ENCODE measurements around the gene FASTK.
"Not testable (repeated sequence)": the region's sequence is repeated elsewhere in the genome, so short reads cannot be mapped to it uniquely, and the experiment has no call there.

The FASTK gene

GRCh38 chr7:151045967-151046366, 34.6 kb downstream of the FASTK start:
- no peak for DNase-seq

DNA sequence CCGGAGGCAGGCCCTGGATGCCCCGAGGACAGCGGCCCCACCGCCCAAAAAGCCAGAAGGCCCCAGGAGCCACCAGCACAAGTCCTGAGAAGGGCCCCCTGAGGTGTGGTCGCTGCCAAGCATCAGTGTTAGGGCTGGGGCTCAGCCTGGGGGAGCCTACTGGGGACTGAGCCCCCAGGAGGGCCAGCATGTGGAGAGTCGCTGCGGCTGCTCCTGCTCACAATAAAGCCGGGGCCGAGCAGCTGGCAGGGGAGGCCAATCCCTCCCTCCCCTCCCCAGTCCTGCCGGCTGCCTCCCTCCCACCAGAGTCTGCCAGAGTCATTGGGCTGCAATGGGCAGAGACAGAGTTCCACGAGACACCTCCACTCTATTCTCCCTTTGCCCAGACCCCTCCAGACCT, 35.3 kb downstream of the FASTK start:
- no peak for DNase-seq

GRCh38 chr7:151043959-151044358, 36.6 kb downstream of the FASTK start:
- DNase-seq, result no peak

DNA sequence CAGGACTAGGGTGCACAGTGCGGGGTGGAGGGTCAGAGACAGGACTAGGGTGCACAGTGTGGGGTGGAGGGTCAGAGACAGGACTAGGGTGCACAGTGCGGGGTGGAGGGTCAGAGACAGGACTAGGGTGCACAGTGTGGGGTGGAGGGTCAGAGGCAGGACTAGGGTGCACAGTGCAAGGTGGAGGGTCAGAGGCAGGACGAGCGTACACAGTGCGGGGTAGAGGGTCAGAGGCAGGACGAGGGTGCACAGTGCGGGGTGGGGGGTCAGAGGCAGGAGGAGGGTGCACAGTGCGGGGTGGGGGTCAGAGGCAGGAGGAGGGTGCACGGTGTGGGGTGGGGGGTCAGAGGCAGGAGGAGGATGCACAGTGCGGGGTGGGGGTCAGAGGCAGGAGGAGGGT, 37.2 kb downstream of the FASTK start:
- DNase-seq, result not testable (repeated sequence)

- no peak for DNase-seq
Observed at GRCh38 chr7:151040616-151041375, 39.8 kb downstream of the FASTK start.

DNA sequence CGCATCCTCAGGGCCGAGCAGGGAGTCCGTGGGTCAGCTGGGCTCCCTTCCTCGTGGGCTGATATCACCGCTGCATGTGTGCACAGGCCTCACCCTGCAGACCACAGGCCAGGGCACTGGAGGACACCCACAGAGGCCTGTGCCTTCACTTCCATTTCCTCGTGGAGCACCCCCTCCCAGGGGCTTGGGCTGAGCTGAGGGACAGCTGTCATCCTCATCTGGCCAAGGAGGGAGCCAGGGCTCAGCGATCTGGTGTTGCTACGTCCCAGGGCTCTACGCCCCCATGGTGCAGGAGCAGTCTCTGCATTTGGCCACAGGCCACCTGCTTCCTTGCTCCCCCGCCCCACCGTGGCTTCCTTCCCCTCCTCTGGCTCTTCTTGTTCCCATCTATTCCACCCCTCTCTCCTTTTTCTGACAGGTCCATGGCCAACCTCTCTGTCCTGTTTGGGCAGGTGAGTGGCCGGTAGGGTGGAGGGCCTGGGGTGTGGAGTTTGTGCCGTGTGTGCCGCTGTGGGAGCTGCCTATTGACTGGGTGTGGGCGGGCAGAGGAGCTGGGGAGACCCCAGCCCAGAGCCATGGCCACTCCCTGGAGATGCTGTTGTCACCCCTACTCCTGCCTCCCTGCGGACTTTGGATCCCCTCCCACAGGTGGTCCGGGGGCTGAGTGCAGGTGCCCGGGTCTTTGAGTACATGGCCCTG, 40.6 kb downstream of the FASTK start:
- no peak for DNase-seq

- DNase-seq, result peak; percentile 62
Observed at GRCh38 chr7:151038951-151039849, 41.4 kb downstream of the FASTK start.

DNA sequence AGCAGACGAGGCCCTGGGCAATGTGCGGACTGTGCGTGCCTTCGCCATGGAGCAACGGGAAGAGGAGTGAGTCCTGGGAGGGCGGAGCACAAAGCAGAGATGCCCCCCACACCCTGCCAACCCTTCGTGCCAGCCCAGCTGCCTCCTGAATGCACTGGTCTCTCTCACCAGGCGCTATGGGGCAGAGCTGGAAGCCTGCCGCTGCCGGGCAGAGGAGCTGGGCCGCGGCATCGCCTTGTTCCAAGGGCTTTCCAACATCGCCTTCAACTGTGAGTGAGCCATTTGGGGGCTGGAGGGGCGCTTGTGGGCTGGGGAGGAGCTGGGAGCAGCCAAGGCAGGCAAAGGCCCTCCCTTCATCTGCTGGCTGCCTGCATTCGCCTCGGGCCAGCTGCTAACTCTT, 44.7 kb downstream of the FASTK start:
- no peak for DNase-seq

DNA sequence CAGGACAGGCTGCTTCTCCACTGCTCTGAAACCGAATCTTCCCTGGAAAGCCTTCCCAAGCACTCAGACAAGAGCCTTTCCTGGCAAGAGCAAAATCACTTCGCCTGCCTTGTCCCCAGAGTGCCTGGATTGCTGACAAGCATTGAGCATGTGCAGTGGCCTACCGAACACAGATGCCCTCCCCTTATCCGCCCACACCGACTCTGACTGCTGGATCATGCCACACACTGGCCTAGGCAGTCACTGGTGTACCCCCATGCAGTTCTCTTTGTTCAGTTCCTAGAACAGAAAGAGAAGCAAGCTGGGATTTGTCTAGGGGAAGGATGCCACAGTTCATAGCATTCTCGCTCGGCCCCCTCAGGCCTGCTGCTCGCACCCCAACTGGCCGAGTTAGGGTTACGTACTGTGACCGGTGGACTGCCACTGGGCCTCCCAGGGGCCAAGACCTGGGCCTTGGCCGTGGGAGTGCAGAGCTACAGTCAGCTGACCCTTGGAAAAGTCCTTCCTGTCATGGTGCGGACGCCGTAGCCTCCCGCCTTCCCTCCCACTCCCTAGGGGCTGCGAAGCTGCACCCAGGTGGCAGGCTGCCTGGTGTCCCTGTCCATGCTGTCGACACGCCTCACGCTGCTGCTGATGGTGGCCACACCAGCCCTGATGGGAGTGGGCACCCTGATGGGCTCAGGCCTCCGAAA, 45.4 kb downstream of the FASTK start:
- DNase-seq, result no peak

GRCh38 chr7:151034312-151035025, 46.1 kb downstream of the FASTK start:
- no peak for DNase-seq

DNA sequence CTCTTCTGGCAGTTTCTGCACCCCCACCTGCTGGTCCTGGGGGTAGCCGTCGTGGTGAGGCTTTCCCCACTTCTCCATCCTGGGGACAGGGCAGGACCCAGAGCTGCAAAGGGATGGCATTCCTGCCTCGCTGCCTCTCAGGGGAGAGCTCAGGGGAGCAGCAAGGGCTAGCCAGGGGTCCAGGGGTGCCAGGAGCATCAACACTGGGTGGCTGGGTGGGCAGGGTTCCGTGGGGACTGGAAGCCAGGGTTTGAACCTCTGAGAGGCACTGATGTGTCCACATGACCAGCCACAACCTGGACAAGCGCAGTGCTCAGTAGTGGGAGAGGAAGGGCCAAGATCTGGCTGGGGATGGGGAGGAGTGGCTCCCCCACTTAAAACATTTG, 46.8 kb downstream of the FASTK start:
- DNase-seq, result no peak

DNA sequence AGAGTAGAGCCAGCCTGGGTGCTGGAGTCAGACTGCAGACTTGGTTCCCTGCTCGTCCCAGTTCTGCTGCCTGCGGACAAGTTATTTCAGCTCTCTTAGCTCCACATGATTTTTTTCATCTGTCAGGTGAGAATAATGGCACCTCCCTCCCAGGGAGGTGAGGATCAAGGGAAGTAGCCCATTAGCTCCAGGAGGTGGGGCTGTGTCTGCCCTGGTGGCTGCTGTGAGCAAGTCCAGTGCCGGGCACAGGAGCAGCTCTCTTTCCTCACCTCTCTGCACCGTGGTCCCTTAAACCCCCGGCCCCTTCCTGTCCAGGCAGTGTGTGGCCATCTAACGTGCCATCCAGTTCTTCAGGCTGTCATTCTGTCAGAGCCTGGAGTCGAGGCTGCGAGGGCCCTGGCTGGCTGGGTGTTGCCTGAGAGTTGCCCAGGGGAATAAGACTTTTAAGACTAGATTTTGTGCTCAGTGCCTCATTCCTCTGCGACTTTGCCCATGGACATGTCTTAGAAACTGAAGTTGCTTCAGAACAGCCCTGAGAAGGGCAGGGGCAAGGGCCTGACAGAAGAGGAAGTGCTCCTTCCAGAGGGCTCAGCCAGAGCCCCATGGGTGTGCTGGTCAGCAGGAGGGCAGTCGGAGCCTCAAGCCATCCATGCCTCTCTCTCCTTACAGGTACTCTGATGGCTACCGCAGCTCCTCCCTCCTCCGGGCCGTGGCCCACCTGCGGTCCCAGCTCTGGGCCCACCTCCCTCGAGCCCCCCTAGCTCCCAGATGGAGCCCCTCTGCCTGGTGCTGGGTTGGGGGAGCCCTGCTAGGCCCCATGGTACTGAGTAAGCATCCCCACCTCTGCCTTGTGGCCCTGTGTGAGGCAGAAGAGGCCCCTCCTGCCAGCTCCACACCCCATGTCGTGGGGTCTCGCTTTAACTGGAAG, 47.4 kb downstream of the FASTK start:
- no peak for DNase-seq

GRCh38 chr7:151031011-151031410, 49.6 kb downstream of the FASTK start:
- no peak for DNase-seq

DNA sequence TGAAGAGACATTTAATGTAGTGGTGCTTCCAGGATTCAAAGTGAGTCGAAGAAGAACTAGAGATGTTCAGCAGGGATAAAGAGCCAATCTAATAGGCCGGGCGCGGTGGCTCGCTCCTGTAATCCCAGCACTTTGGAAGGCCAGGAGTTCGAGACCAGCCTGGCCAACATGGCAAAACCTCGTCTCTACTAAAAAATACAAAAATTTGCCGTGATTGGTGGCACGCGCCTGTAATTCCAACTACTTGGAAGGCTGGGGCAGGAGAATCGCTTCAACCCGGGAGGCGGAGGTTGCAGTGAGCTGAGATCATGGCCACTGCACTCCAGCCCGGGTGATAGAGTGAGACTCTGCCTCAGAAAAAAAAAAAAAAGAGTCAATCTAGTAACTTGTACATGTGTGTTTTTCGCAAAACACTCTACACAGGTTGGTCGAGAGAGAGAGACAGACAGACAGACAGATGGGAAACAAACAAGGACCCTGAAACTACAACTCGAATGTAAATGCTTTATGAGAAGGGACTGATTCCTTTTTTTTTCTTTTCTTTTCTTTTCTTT, 51.6 kb downstream of the FASTK start:
- no peak for DNase-seq

DNA sequence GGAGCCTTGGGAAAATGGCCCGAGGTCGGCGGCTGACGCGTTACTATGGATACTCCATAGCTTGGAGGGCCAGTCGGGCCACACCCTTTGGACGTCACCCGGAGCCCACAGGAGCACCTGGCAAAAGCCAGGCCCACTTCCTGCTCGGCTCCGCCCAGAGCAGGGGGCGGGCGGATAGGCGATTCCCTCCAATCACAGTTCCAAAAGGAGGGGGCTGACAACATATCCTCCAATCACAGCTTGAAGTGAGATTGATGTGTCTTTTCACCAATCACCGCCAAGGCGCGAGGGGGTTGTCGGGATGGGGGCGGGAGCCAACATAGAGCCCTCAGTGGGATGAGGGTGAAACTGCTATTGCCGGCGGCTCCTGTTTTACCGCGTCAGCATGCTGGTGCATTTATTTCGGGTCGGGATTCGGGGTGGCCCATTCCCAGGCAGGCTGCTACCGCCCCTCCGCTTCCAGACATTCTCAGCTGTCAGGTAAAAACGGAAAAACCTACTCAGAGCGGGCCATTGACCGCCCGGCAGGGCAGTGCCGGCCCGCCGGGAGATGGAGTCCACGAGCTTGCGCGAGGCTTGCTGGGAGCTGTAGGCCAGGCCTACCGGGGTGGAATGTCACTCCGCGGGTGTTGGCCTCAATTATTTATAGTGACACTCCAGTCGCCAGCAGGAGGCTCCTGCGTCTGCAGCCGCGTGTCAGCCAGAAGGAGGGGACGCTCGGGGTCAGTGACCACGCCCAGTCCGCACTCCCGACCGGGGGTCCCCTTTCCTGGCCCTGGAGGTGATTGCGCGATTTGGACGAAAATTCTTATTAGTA, 52.3 kb downstream of the FASTK start, which contains the start of gene ABCB8:
ABCB8 (plus strand) TSS at position 320 of the 817 bp plus-strand sequence; CDS start at position 386, 66 bp downstream.
- peak; percentile 98 for DNase-seq

DNA sequence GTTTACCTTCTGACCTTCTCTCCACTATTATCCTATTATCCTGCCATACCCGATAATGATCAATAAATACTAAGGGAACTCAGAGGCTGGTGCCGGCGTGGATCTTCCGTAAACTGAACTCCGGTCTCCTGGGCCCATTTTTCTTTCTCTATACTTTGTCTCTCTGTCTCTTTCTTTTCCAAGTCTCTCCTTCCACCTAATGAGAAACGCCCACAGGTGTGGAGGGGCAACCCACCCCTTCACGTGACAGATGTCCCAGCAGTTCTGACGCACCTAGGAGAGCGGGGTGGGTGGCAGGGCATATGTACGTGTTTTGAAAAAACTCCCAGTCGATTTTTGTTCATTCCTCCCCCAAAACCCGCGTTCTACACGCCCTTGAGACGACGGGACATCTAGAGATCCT, 52.9 kb downstream of the FASTK start:
- DNase-seq, result not testable (repeated sequence)

DNA sequence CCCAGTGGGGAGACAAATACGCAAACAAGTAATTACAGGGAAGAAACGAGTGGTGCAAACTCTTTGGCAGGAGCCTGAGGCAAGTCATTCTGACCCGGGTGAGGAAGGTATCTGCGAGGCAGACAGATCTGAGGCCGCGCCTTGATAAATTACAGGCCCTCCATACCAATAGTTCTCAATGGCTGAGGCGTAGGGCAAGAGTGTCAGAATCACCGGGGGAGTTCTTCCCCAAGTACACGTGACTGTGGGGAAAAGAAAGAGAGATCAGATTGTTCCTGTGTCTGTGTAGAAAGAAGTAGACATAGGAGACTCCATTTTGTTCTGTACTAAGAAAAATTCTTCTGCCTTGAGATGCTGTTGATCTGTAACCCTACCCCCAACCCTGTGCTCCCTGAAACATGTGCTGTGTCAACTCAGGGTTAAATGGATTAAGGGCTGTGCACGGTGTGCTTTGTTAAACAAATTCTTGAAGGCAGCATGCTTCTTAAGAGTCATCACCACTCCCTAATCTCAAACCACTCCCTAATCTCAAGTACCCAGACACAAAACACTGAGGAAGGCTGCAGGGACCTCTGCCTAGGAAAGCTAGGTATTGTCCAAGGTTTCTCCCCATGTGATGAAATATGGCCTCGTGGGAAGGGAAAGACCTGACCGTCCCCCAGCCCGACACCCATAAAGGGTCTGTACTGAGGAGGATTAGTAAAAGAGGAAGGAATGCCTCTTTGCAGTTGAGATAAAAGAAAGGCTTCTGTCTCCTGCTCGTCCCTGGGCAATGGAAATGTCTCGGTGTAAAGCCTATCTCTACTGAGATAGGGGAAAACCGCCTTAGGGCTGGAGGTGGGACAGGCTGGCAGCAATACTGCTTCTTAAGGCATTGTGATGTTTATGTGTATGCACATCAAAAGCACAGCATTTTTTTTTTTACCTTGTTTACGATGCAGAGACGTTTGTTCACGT, 53.6 kb downstream of the FASTK start:
- not testable (repeated sequence) for DNase-seq
